HEK293 (cell line): ENCODE results near the gene ATP5F1A.

Source experiments
- CTCF ChIA-PET: fragments of 350-600 bp; formaldehyde crosslinking; extraction: SDS; loops from one replicate; lab custom pipeline; 2021; ENCODE audit warnings: antibody characterized with exemption; lab: Yijun Ruan, JAX
- POLR2A ChIA-PET: fragments of 300-600 bp; formaldehyde crosslinking; extraction: SDS; loops from one replicate; lab custom pipeline; 2020; ENCODE audit warnings: antibody characterized with exemption, inconsistent platforms; lab: Yijun Ruan, JAX
- H3K27ac ChIP-seq: fragments of 200-500 bp; sonication (Bioruptor generic); 2 replicates; pipeline ENCODE4 v1.5.1; 2014; ENCODE audit warnings: low read depth, low read length, control low read depth, inconsistent platforms; ENCODE audit errors: extremely low read depth
- H3K36me3 ChIP-seq, 2 experiments: fragments of 200-500 bp in 1 of 2; sonication (Bioruptor generic) in 1 of 2; 1 replicate in 1 of 2; 2 replicates in 1 of 2; pipeline ENCODE4 v1.5.1; 2014 to 2017; ENCODE audit warnings: inconsistent platforms in 2 of 2, low read length in 2 of 2; ENCODE audit not compliant: control insufficient read depth in 2 of 2, insufficient read depth in 1 of 2
- H3K4me1 ChIP-seq: fragments of 200-500 bp; sonication (Bioruptor generic); 2 replicates; pipeline ENCODE4 v1.5.1; 2014; ENCODE audit warnings: mild to moderate bottlenecking, low read length, inconsistent platforms; ENCODE audit not compliant: control insufficient read depth, insufficient read depth
- H3K4me3 ChIP-seq: 2 replicates; pipeline ENCODE4 v1.5.1; 2011; ENCODE audit warnings: low read depth, mild to moderate bottlenecking, control low read depth, low read length, moderate library complexity
- H3K9me3 ChIP-seq: fragments of 200-500 bp; sonication (Bioruptor generic); 2 replicates; pipeline ENCODE4 v1.5.1; 2014; ENCODE audit warnings: low read depth, low read length, inconsistent platforms; ENCODE audit not compliant: control insufficient read depth, insufficient read depth
- ATF2 ChIP-seq: fragments of 450-650 bp; formaldehyde crosslinking; IDR thresholded peaks from 2 replicates; pipeline ENCODE4 v1.5.1; 2016; ENCODE audit warnings: missing biosample characterization, missing genetic modification characterization, low read depth
- BCL11B ChIP-seq: fragments of 450-650 bp; formaldehyde crosslinking; IDR thresholded peaks from 2 replicates; pipeline ENCODE4 v1.5.1; 2016; ENCODE audit warnings: low read depth, missing biosample characterization, missing genetic modification characterization
- PATZ1 ChIP-seq: fragments of 450-650 bp; formaldehyde crosslinking; IDR thresholded peaks from 2 replicates; pipeline ENCODE4 v1.5.1; 2016; ENCODE audit warnings: missing biosample characterization, missing genetic modification characterization
- TRIM28 ChIP-seq: IDR thresholded peaks from 2 replicates; pipeline ENCODE4 v1.6.1; 2011; ENCODE audit warnings: low read length, control low read depth, borderline replicate concordance
- ZBTB10 ChIP-seq: fragments of 450-650 bp; formaldehyde crosslinking; IDR thresholded peaks from 2 replicates; pipeline ENCODE4 v1.5.1; 2016; ENCODE audit warnings: missing biosample characterization, missing genetic modification characterization
- ZBTB20 ChIP-seq: fragments of 450-650 bp; formaldehyde crosslinking; IDR thresholded peaks from 2 replicates; pipeline ENCODE4 v1.5.1; 2016; ENCODE audit warnings: missing biosample characterization, missing genetic modification characterization
- ZBTB48 ChIP-seq: fragments of 450-650 bp; formaldehyde crosslinking; IDR thresholded peaks from 2 replicates; pipeline ENCODE4 v1.5.1; 2016; ENCODE audit warnings: missing biosample characterization, missing genetic modification characterization
- ZNF121 ChIP-seq: fragments of 450-650 bp; formaldehyde crosslinking; IDR thresholded peaks from 2 replicates; pipeline ENCODE4 v1.5.1; 2016; ENCODE audit warnings: missing biosample characterization, missing genetic modification characterization
- ZNF140 ChIP-seq: fragments of 450-650 bp; formaldehyde crosslinking; IDR thresholded peaks from 2 replicates; pipeline ENCODE4 v1.5.1; 2016; ENCODE audit warnings: missing biosample characterization, missing genetic modification characterization
- ZNF19 ChIP-seq: fragments of 450-650 bp; formaldehyde crosslinking; IDR thresholded peaks from 2 replicates; pipeline ENCODE4; 2016; ENCODE audit warnings: missing biosample characterization, missing genetic modification characterization, low read depth
- ZNF2 ChIP-seq: fragments of 450-650 bp; formaldehyde crosslinking; IDR thresholded peaks from 2 replicates; pipeline ENCODE4 v1.5.1; 2016; ENCODE audit warnings: missing biosample characterization, missing genetic modification characterization
- ZNF311 ChIP-seq: fragments of 450-650 bp; formaldehyde crosslinking; IDR thresholded peaks from 2 replicates; pipeline ENCODE4 v1.5.1; 2017; ENCODE audit warnings: missing biosample characterization, missing genetic modification characterization, borderline replicate concordance
- ZNF391 ChIP-seq: fragments of 450-650 bp; formaldehyde crosslinking; IDR thresholded peaks from 2 replicates; pipeline ENCODE4 v1.5.1; 2016; ENCODE audit warnings: low read depth, missing biosample characterization, missing genetic modification characterization, borderline replicate concordance
- ZNF488 ChIP-seq: fragments of 450-650 bp; formaldehyde crosslinking; IDR thresholded peaks from 2 replicates; pipeline ENCODE4 v1.5.1; 2016; ENCODE audit warnings: missing biosample characterization, missing genetic modification characterization
- ZNF621 ChIP-seq: fragments of 450-650 bp; formaldehyde crosslinking; IDR thresholded peaks from 2 replicates; pipeline ENCODE4 v1.5.1; 2017; ENCODE audit warnings: missing biosample characterization, missing genetic modification characterization
- ZNF670 ChIP-seq: fragments of 450-650 bp; formaldehyde crosslinking; IDR thresholded peaks from 2 replicates; pipeline ENCODE4 v1.5.1; 2016; ENCODE audit warnings: missing biosample characterization, missing genetic modification characterization, low read depth
- ZNF677 ChIP-seq: fragments of 450-650 bp; IDR thresholded peaks from 2 replicates; pipeline ENCODE4 v1.5.0; 2018; ENCODE audit warnings: missing biosample characterization, mild to moderate bottlenecking, missing genetic modification characterization, moderate library complexity
- ZNF704 ChIP-seq: fragments of 450-650 bp; formaldehyde crosslinking; IDR thresholded peaks from 2 replicates; pipeline ENCODE4 v1.5.1; 2016; ENCODE audit warnings: missing biosample characterization, missing genetic modification characterization
- ZNF776 ChIP-seq: fragments of 450-650 bp; formaldehyde crosslinking; IDR thresholded peaks from 2 replicates; pipeline ENCODE4 v1.5.0; 2017; ENCODE audit warnings: missing biosample characterization, missing genetic modification characterization, borderline replicate concordance
- ZNF777 ChIP-seq: fragments of 450-650 bp; formaldehyde crosslinking; IDR thresholded peaks from 2 replicates; pipeline ENCODE4 v1.5.1; 2017; ENCODE audit warnings: missing biosample characterization, missing genetic modification characterization, borderline replicate concordance
- ZNF791 ChIP-seq: fragments of 450-650 bp; formaldehyde crosslinking; IDR thresholded peaks from 2 replicates; pipeline ENCODE4 v1.5.1; 2016; ENCODE audit warnings: missing biosample characterization, missing genetic modification characterization
- ZNF830 ChIP-seq: fragments of 450-650 bp; IDR thresholded peaks from 2 replicates; pipeline ENCODE4 v1.5.0; 2018; ENCODE audit warnings: missing biosample characterization, missing genetic modification characterization, low read depth, mild to moderate bottlenecking, moderate library complexity

ATP5F1A gene

GRCh38 chr18:46046126-46046525 lies 52.0 kb downstream of the ATP5F1A start (continued):
- TF ChIP-seq ZNF704 (no peak), ZNF19 (tag by site-specific recombination) (no peak), ZNF140 (tag by site-specific recombination) (no peak), ZNF121 (no peak), ZBTB48 (tag by site-specific recombination) (no peak)

- ChIA-PET POLR2A (interaction anchor here (0.6 kb wide), 1 partner anchor 31 kb away, joined by 3 read pairs; no protein-coding TSS in a partner anchor), CTCF (interaction anchor here (2.1 kb wide), 1 partner anchor 30 kb away, joined by 10 read pairs; the partner anchor contains the start of gene PSTPIP2)
- TF ChIP-seq PATZ1 (tag by site-specific recombination): no peak
- TF ChIP-seq ZNF670 (tag by site-specific recombination): no peak
- no peak for TF ChIP-seq ZNF791 (tag by site-specific recombination)
- TF ChIP-seq ZNF776: no peak
- TF ChIP-seq ZNF311: no peak
- no peak for TF ChIP-seq ZNF2 (tag by site-specific recombination)
- Histone ChIP-seq H3K9me3 (no peaks in the 10 kb centered on the region), H3K4me1 (no peaks in the 10 kb centered on the region), H3K36me3 (peaks cover 0 to 3% of the 10 kb centered on the region in 2 experiments; a peak in 1 of 3 replicates), H3K27ac (no peak overlapping the region), H3K4me3 (no peak overlapping the region)
Observed at GRCh38 chr18:46042571-46043123, 55.4 kb downstream of the ATP5F1A start.

- H3K27ac ChIP-seq: no peak overlapping the region
- CTCF ChIA-PET: interaction anchor here (2.1 kb wide), 1 partner anchor 32 kb away, joined by 10 read pairs; the partner anchor contains the start of gene PSTPIP2
Observed at GRCh38 chr18:46040747-46041104, 57.4 kb downstream of the ATP5F1A start.

GRCh38 chr18:46040033-46040746 lies 57.9 kb downstream of the ATP5F1A start:
- CTCF ChIA-PET: interaction anchor here (0.6 to 1.2 kb wide), 2 partner anchors 66 to 1060 kb away, joined by 3 read pairs; no protein-coding TSS in a partner anchor
- TF ChIP-seq ZNF488 (no peak), ZNF391 (tag by site-specific recombination) (no peak), ATF2 (tag by site-specific recombination) (no peak), BCL11B (tag by site-specific recombination) (no peak), ZNF777 (tag by site-specific recombination) (no peak), ZBTB10 (tag by site-specific recombination) (no peak), ZBTB20 (tag by site-specific recombination) (no peak), ZNF677 (tag by site-specific recombination) (no peak), TRIM28 (no peak)

More at GRCh38 chr18:46040747-46041104, 57.4 kb downstream of the ATP5F1A start:
- H3K4me3 ChIP-seq: no peak overlapping the region
- no peaks in the 10 kb centered on the region for H3K9me3 ChIP-seq
- TF ChIP-seq ZNF830 (no peak), ZBTB20 (tag by site-specific recombination) (no peak), ZNF621 (tag by site-specific recombination) (no peak)
- peaks cover 0 to 5% of the 10 kb centered on the region in 2 experiments; a peak in 1 of 3 replicates for H3K36me3 ChIP-seq
- H3K4me1 ChIP-seq: no peaks in the 10 kb centered on the region
- POLR2A ChIA-PET: no interaction called here

More at GRCh38 chr18:46040033-46040746, 57.9 kb downstream of the ATP5F1A start:
- H3K9me3 ChIP-seq: no peaks in the 10 kb centered on the region
- H3K27ac ChIP-seq: no peak overlapping the region
- POLR2A ChIA-PET: no interaction called here
- H3K36me3 ChIP-seq: peaks cover 0 to 5% of the 10 kb centered on the region in 2 experiments; a peak in 1 of 3 replicates
- no peaks in the 10 kb centered on the region for H3K4me1 ChIP-seq
- no peak overlapping the region for H3K4me3 ChIP-seq
